LNCAP (cell line): ENCODE measurements around the gene CRYBB3.

Source experiments
- CTCF ChIP-seq: fragments of 450-650 bp; IDR thresholded peaks from 2 replicates; pipeline ENCODE4 v1.5.1; 2017; ENCODE audit warnings: mild to moderate bottlenecking

The CRYBB3 gene

GRCh38 chr22:25203082-25203481 lies 3.4 kb downstream of the CRYBB3 start:
- TF ChIP-seq CTCF: no peak

- TF ChIP-seq CTCF: no peak
Measured at GRCh38 chr22:25205847-25206246, 6.2 kb downstream of the CRYBB3 start.

GRCh38 chr22:25206998-25207397 lies 7.3 kb downstream of the CRYBB3 start:
- no peak for TF ChIP-seq CTCF

- no peak for TF ChIP-seq CTCF
Measured at GRCh38 chr22:25207553-25208157, 8.0 kb downstream of the CRYBB3 start.

- TF ChIP-seq CTCF: no peak
Measured at GRCh38 chr22:25208328-25208727, 8.7 kb downstream of the CRYBB3 start.

- no peak for TF ChIP-seq CTCF
Measured at GRCh38 chr22:25208743-25209505, 9.3 kb downstream of the CRYBB3 start.

- no peak for TF ChIP-seq CTCF
Measured at GRCh38 chr22:25210793-25211192, 11.1 kb downstream of the CRYBB3 start.
